Measurements from ENCODE around the gene TGM6.

Gene TGM6

GRCh38 chr20:2374346-2375125, 6.2 kb upstream of the TGM6 start:
- H3K4me3 ChIP-seq (ENCODE audit: low read depth, low read length), result no peak overlapping the region
- no peak for TF ChIP-seq CTCF (IDR thresholded peaks at IDR 0.05; ENCODE audit: low read depth, low read length)

DNA sequence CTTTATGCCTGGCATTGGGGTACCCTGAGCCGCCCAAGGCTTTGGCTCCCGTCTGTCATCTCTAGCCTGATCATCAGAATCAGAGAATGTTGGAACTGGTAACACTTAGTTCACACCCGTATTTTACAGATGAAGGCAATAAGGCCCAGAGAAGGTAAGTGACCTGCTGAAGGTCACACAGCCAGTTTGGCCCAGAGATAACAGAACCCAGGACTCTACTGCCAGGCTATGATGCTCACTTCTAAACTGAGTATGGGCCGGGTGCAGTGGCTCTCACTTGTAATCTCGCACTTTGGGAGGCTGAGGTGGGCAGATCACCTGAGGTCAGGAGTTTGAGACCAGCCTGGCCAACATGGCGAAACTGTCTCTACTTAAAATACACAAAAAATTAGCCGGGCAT, 1.8 kb upstream of the TGM6 start:
- no peak overlapping the region for H3K4me3 ChIP-seq (ENCODE audit: low read depth, low read length)
- TF ChIP-seq CTCF (IDR thresholded peaks at IDR 0.05; ENCODE audit: low read depth, low read length), result no peak

DNA sequence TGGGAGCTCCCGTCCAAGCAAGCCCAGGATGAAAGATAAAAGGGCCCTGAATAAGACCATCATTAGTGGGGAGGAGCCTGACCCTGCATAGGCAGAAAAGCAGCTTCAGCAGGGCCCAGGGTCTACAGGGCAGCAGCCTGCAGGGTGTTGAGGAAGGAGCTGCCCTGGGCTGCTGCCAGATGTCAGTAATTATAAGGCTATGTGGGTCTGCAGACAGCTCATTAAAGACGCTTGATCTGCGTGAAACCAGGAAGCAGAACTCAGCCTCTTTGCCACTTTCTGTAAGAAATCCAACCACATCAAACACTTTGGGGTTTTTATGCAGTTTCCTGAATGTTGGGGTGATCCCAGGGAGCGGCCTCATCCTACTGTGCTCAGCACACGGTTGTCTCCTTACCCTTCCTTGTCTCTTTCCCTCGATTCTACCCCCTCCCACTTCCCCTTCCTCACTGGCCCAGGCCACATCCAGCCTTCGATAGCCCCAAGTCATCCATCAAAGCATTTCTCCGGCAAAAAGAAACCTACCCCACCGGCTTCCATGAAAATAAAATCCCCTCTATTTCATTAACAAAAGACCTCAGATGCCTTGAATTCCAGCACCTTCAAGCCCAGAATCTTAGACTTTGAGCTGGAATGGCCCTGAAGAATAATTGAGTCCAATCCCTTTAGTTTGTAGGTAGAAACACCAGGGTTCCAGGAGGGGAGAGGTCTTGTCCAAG, 1.0 kb upstream of the TGM6 start:
- no peak for TF ChIP-seq CTCF (IDR thresholded peaks at IDR 0.05; ENCODE audit: low read depth, low read length)
- no peak overlapping the region for H3K4me3 ChIP-seq (ENCODE audit: low read depth, low read length)

GRCh38 chr20:2381303-2381702, 602 bp downstream of the TGM6 start:
- H3K4me3 ChIP-seq (ENCODE audit: low read depth, low read length), result no peak overlapping the region
- no peak for TF ChIP-seq CTCF (IDR thresholded peaks at IDR 0.05; ENCODE audit: low read depth, low read length)

GRCh38 chr20:2382833-2383232, 2.1 kb downstream of the TGM6 start:
- TF ChIP-seq CTCF (IDR thresholded peaks at IDR 0.05; ENCODE audit: low read depth, low read length), result no peak
- H3K4me3 ChIP-seq (ENCODE audit: low read depth, low read length), result no peak overlapping the region

DNA sequence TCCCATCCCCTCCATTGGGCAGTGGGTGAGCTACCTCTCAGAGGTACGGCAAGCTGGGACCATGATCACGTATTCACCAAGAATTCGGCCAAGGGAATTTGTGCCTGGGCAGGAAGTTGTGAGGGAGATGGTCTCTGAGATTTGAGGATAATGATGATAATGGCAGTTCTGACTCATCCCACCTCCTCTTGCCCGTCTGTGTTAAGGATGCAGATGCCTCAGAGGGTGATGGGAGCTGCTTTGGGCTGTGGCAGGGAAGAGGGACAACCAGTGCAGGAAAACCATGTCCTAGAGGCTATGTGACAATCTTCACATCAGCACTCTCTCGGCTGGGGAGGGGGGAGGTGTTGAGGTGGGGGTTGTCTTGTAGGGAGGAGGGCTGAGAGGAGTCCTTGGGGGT, 4.3 kb downstream of the TGM6 start:
- no peak for TF ChIP-seq CTCF (IDR thresholded peaks at IDR 0.05; ENCODE audit: low read depth, low read length)
- no peak overlapping the region for H3K4me3 ChIP-seq (ENCODE audit: low read depth, low read length)

GRCh38 chr20:2385496-2385895, 4.8 kb downstream of the TGM6 start:
- H3K4me3 ChIP-seq (ENCODE audit: low read depth, low read length), result no peak overlapping the region
- no peak for TF ChIP-seq CTCF (IDR thresholded peaks at IDR 0.05; ENCODE audit: low read depth, low read length)

All from WI38 (cell line).